HG03175 (cell line): ENCODE measurements around the gene KLHDC10.
"Not testable (repeated sequence)": the region's sequence is repeated elsewhere in the genome, so short reads cannot be mapped to it uniquely, and the experiment has no call there.

Experiments used
- ATAC-seq: cut with Tn5 transposase; IDR thresholded peaks from one replicate; pipeline ENCODE4 v1.9.1; 2021; ENCODE audit warnings: mild to moderate bottlenecking, moderate library complexity; ENCODE audit not compliant: unreplicated experiment

Gene KLHDC10

GRCh38 chr7:130139193-130139960 is 69.0 kb downstream of the KLHDC10 start:
- no peak for ATAC-seq

DNA sequence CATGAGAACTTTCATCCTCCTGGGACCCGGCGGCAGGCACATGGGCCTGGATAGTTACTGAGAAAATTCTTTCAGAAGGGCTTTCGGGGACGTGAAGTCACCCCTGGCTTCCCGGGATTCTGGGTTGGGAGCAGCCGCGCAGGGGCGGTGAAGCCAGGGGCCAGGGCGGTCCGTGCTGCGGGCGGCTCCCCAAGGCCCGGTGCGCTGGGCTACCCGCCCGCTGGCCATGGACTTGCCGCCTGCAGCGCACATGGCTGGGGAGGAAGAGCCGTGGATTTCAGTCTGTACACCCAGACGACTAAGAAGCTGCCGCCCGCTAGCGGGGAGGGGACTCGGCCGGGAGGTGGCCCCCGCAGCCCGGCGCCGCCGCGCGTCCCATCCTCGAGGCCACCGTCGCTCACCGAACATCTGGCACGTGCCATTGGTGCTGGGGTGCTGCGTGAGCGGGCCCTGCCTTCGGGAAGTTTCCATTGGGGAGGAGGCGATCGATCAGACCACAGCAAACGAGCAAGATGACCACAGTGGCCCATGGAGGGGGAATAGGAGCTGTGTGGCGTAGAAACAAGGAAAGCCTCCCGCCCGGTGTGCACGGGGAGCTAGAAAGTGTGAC is 70.3 kb downstream of the KLHDC10 start:
- ATAC-seq = no peak

DNA sequence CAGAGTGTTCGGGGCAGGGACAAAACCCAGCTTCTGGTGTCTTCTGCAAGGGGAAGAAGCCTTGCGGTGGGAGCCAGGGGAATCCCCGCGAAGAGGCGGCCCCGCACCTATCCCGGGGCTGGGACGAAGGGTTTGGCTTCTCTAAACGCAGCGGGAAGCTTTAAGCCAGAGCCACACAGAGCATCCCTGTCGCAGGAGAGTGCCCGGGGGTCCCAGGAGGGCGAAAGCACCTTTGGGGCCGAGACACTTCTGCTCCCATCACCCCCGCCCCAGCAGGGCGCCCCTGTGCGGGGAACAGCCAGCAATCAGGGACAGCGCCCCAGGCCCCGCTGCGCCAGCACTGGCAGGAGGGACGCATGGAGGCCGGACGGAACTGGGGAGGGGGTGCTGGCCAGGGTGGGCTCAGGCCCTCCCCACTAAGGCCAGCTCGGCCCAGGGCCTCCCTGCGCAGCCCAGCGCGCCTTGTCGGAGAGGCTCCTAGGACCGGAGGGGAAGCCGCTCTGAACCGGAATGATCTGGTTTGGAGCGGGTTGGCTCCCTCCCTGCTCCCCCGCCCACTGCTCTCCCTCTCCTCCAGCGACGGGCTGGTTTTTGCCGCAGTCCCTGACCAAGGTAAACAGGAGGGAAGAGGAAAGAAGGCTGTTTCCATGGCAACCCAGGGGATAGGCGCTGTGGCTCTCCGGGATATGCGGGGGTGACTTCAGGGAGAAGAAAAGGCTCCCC is 71.0 kb downstream of the KLHDC10 start:
- peak; percentile 65 for ATAC-seq

GRCh38 chr7:130141884-130142653 is 71.7 kb downstream of the KLHDC10 start:
- ATAC-seq = no peak

- ATAC-seq = no peak
Observed at GRCh38 chr7:130142654-130143333, 72.5 kb downstream of the KLHDC10 start.

GRCh38 chr7:130143334-130143732 is 73.0 kb downstream of the KLHDC10 start:
- ATAC-seq = no peak

DNA sequence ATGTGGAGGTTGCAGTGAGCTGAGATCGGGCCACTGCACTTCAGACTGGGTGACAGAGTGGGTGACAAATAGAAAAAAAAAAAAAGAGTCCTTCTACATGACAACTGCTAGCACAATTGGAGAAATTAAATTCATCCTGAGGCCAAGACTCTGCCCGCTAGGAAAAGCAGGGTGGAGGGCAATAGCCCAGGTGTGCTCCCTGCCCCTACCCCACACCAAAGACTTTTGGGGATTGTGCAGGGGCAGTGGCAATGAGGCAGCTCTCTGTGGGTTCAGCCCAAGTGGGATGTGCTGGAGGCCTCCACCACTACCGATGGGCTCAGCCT is 73.6 kb downstream of the KLHDC10 start:
- no peak for ATAC-seq

DNA sequence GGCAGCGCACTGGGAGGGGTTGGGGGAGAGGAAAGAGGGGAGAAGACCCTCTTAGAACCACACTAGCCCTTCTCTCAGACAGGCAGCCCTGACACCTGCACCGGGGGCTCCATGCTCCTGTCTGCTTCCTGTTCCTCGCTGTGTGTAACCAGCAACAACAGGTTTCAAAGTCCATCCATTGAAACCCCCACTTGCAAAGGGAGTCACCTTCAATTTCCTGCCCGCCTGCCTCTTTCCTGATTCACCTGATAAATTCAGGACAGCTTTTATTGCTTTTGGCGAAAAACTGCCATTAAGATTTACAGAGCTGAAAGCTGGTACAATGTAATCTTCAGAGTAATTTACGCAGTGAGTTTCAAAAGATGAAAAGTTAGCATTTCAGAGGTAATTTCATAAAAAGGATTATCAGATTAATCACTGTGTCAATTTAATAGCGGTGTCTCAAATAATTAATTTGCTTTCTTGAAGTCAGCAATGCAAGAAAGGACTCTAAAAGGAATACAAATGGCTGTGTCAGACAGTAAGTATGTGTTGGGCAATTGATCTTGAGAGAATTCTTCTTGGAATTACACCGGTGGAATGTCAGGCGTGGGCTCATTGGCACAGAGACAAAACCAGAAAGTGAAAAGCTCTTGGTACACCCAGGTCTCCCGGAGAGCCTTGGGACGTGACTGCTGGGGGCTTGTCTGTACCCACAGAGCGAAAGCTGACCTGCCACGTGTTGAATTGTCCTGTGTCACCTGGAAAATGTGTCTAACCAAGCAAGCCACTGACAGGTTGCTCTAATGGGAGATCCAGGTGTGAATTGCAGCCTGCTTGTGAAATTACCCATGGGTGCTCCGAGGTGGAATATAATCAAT is 74.2 kb downstream of the KLHDC10 start:
- no peak for ATAC-seq

DNA sequence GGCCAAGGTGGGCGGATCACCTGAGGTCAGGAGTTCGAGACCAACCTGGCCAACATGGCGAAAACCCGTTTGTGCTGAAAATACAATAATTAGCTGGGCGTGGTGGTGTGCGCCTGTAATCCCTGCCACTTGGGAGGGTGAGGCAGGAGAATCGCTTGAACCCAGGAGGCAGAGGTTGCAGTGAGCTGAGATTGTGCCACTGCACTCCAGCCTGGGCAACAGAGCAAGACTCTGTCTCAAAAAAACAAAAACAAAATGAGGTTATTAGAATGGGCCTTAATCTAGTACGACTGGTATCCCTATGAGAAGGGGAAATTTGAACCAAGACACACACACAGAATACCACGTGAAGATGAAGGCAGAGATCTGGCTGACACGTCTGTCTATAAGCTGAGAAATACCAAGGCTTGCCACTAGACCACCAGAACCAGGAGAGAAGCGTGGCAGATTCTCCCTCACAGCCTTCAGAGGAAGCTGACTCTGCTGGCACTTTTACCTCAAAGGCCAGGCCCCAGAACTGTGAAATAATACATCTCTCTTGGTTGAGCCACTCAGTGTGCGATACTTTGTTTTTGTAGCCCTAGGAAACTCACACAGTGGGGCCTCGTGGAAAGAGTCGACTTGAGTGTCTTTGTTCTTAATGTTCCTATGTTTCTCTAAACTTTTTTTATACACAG is 75.2 kb downstream of the KLHDC10 start:
- no peak for ATAC-seq

GRCh38 chr7:130146142-130146541 is 75.8 kb downstream of the KLHDC10 start:
- not testable (repeated sequence) for ATAC-seq

DNA sequence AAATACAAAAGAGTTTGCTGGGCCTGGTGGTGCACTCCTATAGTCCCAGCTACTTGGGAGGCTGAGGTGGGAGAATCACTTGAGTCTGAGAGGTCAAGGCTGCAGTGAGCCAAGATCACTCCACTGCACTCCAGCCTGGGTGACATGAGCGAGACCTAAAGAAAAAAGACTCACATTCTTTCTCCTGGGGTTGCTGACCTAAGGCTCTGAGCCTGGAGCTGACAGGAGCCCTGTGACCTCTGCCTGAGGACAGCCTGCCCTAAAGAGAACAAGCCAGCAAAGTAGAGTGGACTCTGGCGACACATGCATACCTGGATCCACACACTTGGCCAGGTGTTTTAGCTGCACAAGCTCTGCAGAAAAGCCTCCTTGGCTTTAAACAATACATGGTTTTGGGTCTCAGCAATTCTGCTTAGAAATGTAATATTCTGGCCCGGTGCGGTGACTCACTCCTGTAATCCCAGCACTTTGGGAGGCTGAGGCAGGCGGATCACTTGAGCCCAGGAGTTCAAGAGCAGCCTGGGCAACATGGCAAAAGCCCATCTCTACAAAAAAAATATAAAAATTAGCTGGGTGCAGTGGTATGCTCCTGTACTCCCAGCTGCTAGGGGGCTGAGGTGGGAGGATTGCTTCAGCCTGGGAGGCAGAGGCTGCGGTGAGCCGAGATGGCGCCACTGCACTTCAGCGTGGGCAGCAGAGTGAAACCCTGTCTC is 76.5 kb downstream of the KLHDC10 start:
- ATAC-seq = no peak

GRCh38 chr7:130147710-130148325 is 77.5 kb downstream of the KLHDC10 start:
- ATAC-seq = no peak

- no peak for ATAC-seq
Observed at GRCh38 chr7:130148561-130148960, 78.2 kb downstream of the KLHDC10 start.

- peak; percentile 64 for ATAC-seq
Observed at GRCh38 chr7:130149281-130150139, 79.2 kb downstream of the KLHDC10 start.

GRCh38 chr7:130150587-130150986 is 80.3 kb downstream of the KLHDC10 start:
- ATAC-seq = no peak

- no peak for ATAC-seq
Observed at GRCh38 chr7:130151591-130152492, 81.5 kb downstream of the KLHDC10 start.
